ENCODE results near the gene OR6C75.
"Not testable (repeated sequence)": the region's sequence is repeated elsewhere in the genome, so short reads cannot be mapped to it uniquely, and the experiment has no call there.

Gene OR6C75

DNA sequence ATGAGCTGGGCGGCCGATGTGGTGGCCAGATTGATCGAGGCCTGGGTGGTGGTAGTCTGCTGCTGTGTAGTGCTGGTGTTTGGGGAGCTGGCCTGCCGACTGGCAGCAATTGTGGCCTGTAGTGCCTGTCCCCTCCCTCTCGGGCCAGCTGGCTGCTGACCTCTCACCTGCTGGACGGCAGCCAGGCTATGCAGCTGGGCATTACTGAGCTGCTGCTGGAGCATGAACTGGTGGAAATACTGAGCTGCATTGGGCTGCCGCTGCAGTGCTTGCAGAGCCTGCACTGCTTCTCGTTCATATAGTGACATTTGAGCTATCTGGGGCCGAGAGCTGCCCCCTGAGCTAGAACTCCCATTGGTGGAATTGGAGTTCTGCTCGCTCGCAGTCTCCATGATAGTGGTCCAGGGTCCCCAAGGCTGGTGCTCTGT is 51.6 kb downstream of the OR6C75 start:
- H3K36me3 ChIP-seq (ENCODE audit: control insufficient read depth, insufficient read depth, low read length); H3K27ac ChIP-seq; H3K4me1 ChIP-seq; H3K79me2 ChIP-seq; H3K4me2 ChIP-seq (ENCODE audit: low read length); H3K27me3 ChIP-seq (ENCODE audit: control insufficient read depth, insufficient read depth, low read length); H3K4me3 ChIP-seq (ENCODE audit: low read depth, low read length); H3K9me3 ChIP-seq (ENCODE audit: control insufficient read depth, low read length); H3K9ac ChIP-seq: not testable (repeated sequence)
- H2AFZ ChIP-seq: peak overlapping the region; percentile 8

DNA sequence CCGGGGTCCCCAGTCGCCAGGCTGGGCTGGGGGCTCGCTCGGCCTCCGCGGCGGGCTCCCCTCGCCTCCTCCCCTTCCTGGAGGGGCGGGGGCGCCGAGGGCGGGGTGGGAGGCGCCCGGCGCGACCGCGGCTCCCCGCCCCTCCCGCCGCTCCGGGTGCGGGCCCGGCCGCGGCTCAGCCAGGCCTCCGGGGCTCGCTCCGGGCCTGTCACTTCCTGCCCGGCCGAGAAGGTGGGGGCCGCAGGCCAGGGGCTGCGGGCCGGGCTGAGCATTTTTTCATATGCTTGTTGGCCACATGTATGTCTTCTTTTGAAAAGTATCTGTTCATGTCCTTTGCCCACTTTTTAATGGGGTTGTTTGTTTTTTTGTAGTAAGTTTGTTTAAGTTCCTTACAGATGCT is 52.1 kb downstream of the OR6C75 start:
- not testable (repeated sequence) for H3K4me3 ChIP-seq (ENCODE audit: low read depth, low read length); H3K9ac ChIP-seq

DNA sequence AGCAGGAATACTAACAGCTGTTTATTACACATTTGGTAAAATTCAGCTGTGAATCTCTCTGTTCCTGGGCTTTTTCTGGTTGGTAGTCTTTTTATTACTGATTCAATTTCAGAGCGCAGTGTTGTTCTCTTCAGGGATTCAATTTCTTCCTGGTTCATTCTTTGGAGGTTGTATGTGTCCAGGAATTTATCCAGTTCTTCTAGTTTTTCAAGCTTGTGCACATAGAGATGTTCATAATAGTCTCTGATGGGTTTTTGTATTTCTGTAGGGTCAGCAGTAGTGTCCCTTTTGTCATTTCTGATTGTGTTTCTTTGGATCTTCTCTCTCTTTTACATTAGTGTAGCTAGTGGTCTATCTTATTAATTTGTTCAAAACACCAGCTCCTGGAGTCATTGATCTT is 54.2 kb downstream of the OR6C75 start:
- Histone ChIP-seq H3K27ac (no peak overlapping the region), H3K4me1 (no peaks in the 10 kb centered on the region), H3K4me3 (ENCODE audit: low read depth, low read length) (no peak overlapping the region), H3K9ac (no peak overlapping the region), H3K79me2 (no peaks in the 10 kb centered on the region), H3K27me3 (ENCODE audit: control insufficient read depth, insufficient read depth, low read length) (no peaks in the 10 kb centered on the region), H3K9me3 (ENCODE audit: control insufficient read depth, low read length) (no peaks in the 10 kb centered on the region), H3K36me3 (ENCODE audit: control insufficient read depth, insufficient read depth, low read length) (no peaks in the 10 kb centered on the region), H2AFZ (no peak overlapping the region), H3K4me2 (ENCODE audit: low read length) (no peak overlapping the region)
- TF ChIP-seq, protein P1, sequence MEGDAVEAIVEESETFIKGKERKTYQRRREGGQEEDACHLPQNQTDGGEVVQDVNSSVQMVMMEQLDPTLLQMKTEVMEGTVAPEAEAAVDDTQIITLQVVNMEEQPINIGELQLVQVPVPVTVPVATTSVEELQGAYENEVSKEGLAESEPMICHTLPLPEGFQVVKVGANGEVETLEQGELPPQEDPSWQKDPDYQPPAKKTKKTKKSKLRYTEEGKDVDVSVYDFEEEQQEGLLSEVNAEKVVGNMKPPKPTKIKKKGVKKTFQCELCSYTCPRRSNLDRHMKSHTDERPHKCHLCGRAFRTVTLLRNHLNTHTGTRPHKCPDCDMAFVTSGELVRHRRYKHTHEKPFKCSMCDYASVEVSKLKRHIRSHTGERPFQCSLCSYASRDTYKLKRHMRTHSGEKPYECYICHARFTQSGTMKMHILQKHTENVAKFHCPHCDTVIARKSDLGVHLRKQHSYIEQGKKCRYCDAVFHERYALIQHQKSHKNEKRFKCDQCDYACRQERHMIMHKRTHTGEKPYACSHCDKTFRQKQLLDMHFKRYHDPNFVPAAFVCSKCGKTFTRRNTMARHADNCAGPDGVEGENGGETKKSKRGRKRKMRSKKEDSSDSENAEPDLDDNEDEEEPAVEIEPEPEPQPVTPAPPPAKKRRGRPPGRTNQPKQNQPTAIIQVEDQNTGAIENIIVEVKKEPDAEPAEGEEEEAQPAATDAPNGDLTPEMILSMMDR (IDR thresholded peaks at IDR 0.05): no peak

More for the DNA sequence above, 52.1 kb downstream of the OR6C75 start:
- not testable (repeated sequence) for H3K27me3 ChIP-seq (ENCODE audit: control insufficient read depth, insufficient read depth, low read length); H3K27ac ChIP-seq; H3K4me2 ChIP-seq (ENCODE audit: low read length); H3K4me1 ChIP-seq; H3K36me3 ChIP-seq (ENCODE audit: control insufficient read depth, insufficient read depth, low read length); H3K9me3 ChIP-seq (ENCODE audit: control insufficient read depth, low read length); H3K79me2 ChIP-seq
- H2AFZ ChIP-seq: peak overlapping the region; percentile 51

Data from parathyroid adenoma (tissue), 2 donors.